Astrocyte of the spinal cord (primary cell): ENCODE data around the gene BAG1.

Experiments
- DNase-seq: peaks from one replicate; pipeline ENCODE4 v3.0.0; 2011; ENCODE audit warnings: low read depth, low spot score
- H3K4me3 ChIP-seq: 2 replicates; pipeline ENCODE4 v1.5.1; 2011; ENCODE audit warnings: low read depth, mild to moderate bottlenecking, low read length, moderate library complexity
- CTCF ChIP-seq: IDR thresholded peaks from 2 replicates; pipeline ENCODE4 v1.5.1; 2012; ENCODE audit warnings: low read depth, mild to moderate bottlenecking, low read length, inconsistent platforms
- in situ Hi-C: cut with HindIII; loops from 2 replicates; pipeline ENCODE4 v1.10.0; 2017; ENCODE audit warnings: low sequenced_read_pairs

Gene BAG1

GRCh38 chr9:33227008-33227398 is 37.5 kb downstream of the BAG1 start:
- no peak for DNase-seq
- no peak for TF ChIP-seq CTCF
- H3K4me3 ChIP-seq: no peak overlapping the region
- in situ Hi-C loops: loop anchor here (25.0 kb wide), 1 partner anchor 140 kb away; the partner anchor contains the start of gene SMU1

- DNase-seq: peak; percentile 88
- in situ Hi-C loops: loop anchor here (25.0 kb wide), 1 partner anchor 138 kb away; the partner anchor contains the start of gene SMU1
- TF ChIP-seq CTCF: peak; percentile 55
- H3K4me3 ChIP-seq: no peak overlapping the region
Measured at GRCh38 chr9:33225319-33226147, 39.0 kb downstream of the BAG1 start.

- in situ Hi-C loops: no loop called here
- H3K4me3 ChIP-seq: no peak overlapping the region
- no peak for DNase-seq
- TF ChIP-seq CTCF: peak; percentile 16
Measured at GRCh38 chr9:33223696-33224095, 40.8 kb downstream of the BAG1 start.

- in situ Hi-C loops: no loop called here
- H3K4me3 ChIP-seq: no peak overlapping the region
- DNase-seq: no peak
- TF ChIP-seq CTCF: no peak
Measured at GRCh38 chr9:33222031-33222430, 42.5 kb downstream of the BAG1 start.

GRCh38 chr9:33221568-33221884 is 43.0 kb downstream of the BAG1 start:
- no peak for DNase-seq
- TF ChIP-seq CTCF: no peak
- H3K4me3 ChIP-seq: no peak overlapping the region
- in situ Hi-C loops: no loop called here

- no peak for TF ChIP-seq CTCF
- in situ Hi-C loops: no loop called here
- no peak for DNase-seq
- no peak overlapping the region for H3K4me3 ChIP-seq
Measured at GRCh38 chr9:33220681-33221567, 43.6 kb downstream of the BAG1 start.
